Transverse colon (tissue), 4 donors: Measurements from ENCODE around the gene ITPR2. TPM values are rescaled to one million over a fixed set of nuclear protein-coding genes. Genes with fewer than 3 reads are reported as not detected.

Experiments
- DNase-seq: peaks from one replicate; pipeline ENCODE4 v3.0.0-alpha.2; 2019
- H3K27ac ChIP-seq, 4 donors: fragments of 200-600 bp; sonication (generic); 2 replicates each; pipeline ENCODE4 v1.5.1; 2016 to 2018; ENCODE audit warnings: inconsistent platforms in 4 of 4
- H3K27me3 ChIP-seq: fragments of 200-600 bp; sonication (generic); 2 replicates; pipeline ENCODE4 v1.5.1; 2017; ENCODE audit warnings: inconsistent platforms
- H3K36me3 ChIP-seq, 4 donors: fragments of 200-600 bp; sonication (generic); 2 replicates each; pipeline ENCODE4 v1.5.1; 2017 to 2019; ENCODE audit warnings: inconsistent platforms in 4 of 4
- H3K4me1 ChIP-seq, 4 donors: fragments of 200-600 bp; sonication (generic); 2 replicates each; pipeline ENCODE4 v1.5.1; 2017 to 2020; ENCODE audit warnings: inconsistent platforms in 4 of 4
- H3K4me3 ChIP-seq, 4 donors: fragments of 200-600 bp; sonication (generic); 1 replicate in 1 of 4; 2 replicates in 3 of 4; pipeline versions ENCODE4 v1.5.1 to v1.6.1; 2017 to 2019; ENCODE audit warnings: inconsistent platforms in 4 of 4
- H3K9me3 ChIP-seq, 2 donors: fragments of 200-600 bp; sonication (generic); 2 replicates each; pipeline ENCODE4 v1.5.1; 2017 to 2019; ENCODE audit warnings: inconsistent platforms in 2 of 2
- EP300 ChIP-seq: sonication (generic); formaldehyde crosslinking; IDR thresholded peaks from one replicate; pipeline ENCODE4 v1.6.1; 2017; ENCODE audit warnings: antibody characterized with exemption, low read depth
- POLR2A ChIP-seq: fragments of 450-650 bp; IDR thresholded peaks from one replicate; pipeline ENCODE4 v1.6.1; 2016; ENCODE audit warnings: antibody characterized with exemption, mild to moderate bottlenecking, moderate library complexity
- POLR2AphosphoS5 ChIP-seq, 3 donors: sonication (generic); formaldehyde crosslinking; IDR thresholded peaks; one replicate each; pipeline ENCODE4 v1.6.1; 2016; ENCODE audit warnings: antibody characterized with exemption in 3 of 3
- WGBS, 2 donors: methylation state at CpG; one replicate each; pipeline ENCODE4 v1.1.5; 2018; ENCODE audit warnings: low coverage in 1 of 2; 5-methylcytosine and 5-hydroxymethylcytosine counted together
- in situ Hi-C, 4 donors: fragments of 200-750 bp; cut with MboI; loops; one replicate each; pipeline versions ENCODE4 v1.15.0 to v1.15.1; 2017; ENCODE audit warnings: low sequenced_read_pairs in 3 of 4, low pct_ligation_motif_present in 1 of 4, low pct_unique_long_range_greater_than_20kb in 1 of 4
- intact Hi-C: fragments of 100-400 bp; cut with DNase I; formaldehyde crosslinking; loops from one replicate; pipeline ENCODE4 v1.15.1; 2023; ENCODE audit warnings: low total_unique reads
- total RNA-seq, 4 donors: library from RNA; depleted of rRNA; stranded (reverse); fragments of >200 nt; gene quantifications; one replicate each; pipeline ENCODE4 v1.1.0, GENCODE V29; 2016
- TF ChIP-seq, protein P1 (sequence below), 5 experiments: fragments of 200-600 bp in 3 of 5; fragments of 450-650 bp in 2 of 5; sonication (generic) in 3 of 5; IDR thresholded peaks; 1 replicate in 2 of 5; 2 replicates in 3 of 5; pipeline ENCODE4 v1.5.1; 2016 to 2017; ENCODE audit warnings: antibody characterized with exemption in 5 of 5, inconsistent platforms in 3 of 5, mild to moderate bottlenecking in 2 of 5, moderate library complexity in 1 of 5

ITPR2 gene
- total RNA-seq, 4 donors from 2014 or later: 29.8 to 60.5 (median 41.2) TPM

DNA sequence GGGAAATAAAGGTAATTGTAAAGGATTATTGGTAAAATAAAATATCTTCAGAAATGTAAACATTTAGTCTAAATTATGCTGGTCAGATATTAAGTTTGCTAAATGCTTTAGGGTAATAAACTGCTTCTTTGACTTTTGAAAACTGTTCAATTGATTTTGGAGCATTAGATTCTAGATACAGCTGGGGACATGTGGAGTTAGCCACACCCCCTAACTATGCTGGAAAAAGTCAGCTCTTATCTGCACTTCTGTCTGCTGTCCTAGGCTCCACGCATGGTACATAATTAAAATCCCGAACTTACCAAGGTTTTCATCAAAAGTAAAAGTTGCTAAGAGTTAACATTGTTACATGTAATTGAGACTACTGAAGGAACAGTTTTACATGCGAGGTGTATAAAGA lies 78.8 kb downstream of the ITPR2 start:
- H3K36me3 ChIP-seq: no peaks in the 10 kb centered on the region
- H3K9me3 ChIP-seq: peaks cover 0 to 10% of the 10 kb centered on the region in 2 donors
- peaks cover 0 to 19% (median 4%) of the 10 kb centered on the region in 4 donors for H3K4me1 ChIP-seq
- TF ChIP-seq POLR2A (no peak), EP300 (no peak), POLR2AphosphoS5 (IDR thresholded peaks at IDR 0.05) (no peak)
- TF ChIP-seq, protein P1, sequence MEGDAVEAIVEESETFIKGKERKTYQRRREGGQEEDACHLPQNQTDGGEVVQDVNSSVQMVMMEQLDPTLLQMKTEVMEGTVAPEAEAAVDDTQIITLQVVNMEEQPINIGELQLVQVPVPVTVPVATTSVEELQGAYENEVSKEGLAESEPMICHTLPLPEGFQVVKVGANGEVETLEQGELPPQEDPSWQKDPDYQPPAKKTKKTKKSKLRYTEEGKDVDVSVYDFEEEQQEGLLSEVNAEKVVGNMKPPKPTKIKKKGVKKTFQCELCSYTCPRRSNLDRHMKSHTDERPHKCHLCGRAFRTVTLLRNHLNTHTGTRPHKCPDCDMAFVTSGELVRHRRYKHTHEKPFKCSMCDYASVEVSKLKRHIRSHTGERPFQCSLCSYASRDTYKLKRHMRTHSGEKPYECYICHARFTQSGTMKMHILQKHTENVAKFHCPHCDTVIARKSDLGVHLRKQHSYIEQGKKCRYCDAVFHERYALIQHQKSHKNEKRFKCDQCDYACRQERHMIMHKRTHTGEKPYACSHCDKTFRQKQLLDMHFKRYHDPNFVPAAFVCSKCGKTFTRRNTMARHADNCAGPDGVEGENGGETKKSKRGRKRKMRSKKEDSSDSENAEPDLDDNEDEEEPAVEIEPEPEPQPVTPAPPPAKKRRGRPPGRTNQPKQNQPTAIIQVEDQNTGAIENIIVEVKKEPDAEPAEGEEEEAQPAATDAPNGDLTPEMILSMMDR (IDR thresholded peaks at IDR 0.05): no peak
- no peak overlapping the region for H3K27ac ChIP-seq
- intact Hi-C loops (no loop called here), in situ Hi-C loops (no loop called here)
- no peaks in the 10 kb centered on the region for H3K27me3 ChIP-seq
- no peak for DNase-seq
- H3K4me3 ChIP-seq: no peak overlapping the region
- 95 to 100% methylated on average over 1 to 3 of the region's 3 CpGs for WGBS, 2 donors

DNA sequence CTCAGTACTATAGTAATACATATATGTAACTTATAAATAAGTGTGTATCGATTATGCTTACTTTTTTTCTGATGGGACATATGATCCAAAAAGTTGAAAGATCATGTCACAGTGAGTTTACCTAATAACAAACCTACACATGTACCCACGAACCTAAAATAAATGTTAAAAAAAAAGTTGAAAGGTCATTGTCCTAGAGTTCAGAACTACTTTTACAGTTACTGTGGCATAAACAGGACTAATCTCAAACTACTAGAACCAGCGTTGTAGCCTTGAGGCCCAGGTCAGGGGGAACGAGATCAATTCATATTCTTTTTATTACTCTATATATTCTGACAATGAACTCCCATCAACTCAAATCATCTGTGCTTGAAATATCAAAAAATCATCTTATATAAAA lies 81.8 kb downstream of the ITPR2 start:
- intact Hi-C loops: no loop called here
- Histone ChIP-seq H3K9me3 (peaks cover 0 to 10% of the 10 kb centered on the region in 2 donors), H3K27ac (no peak overlapping the region), H3K36me3 (no peaks in the 10 kb centered on the region), H3K4me3 (no peak overlapping the region), H3K27me3 (no peaks in the 10 kb centered on the region), H3K4me1 (peaks cover 0 to 25% (median 11%) of the 10 kb centered on the region in 4 donors)
- DNase-seq: no peak
- 84 to 98% methylated on average over 4 of the region's 4 CpGs for WGBS, 2 donors
- TF ChIP-seq EP300: no peak
- TF ChIP-seq, protein P1 (IDR thresholded peaks at IDR 0.05): no peak
- no peak for TF ChIP-seq POLR2AphosphoS5 (IDR thresholded peaks at IDR 0.05)
- no peak for TF ChIP-seq POLR2A
- in situ Hi-C loops: no loop called here

DNA sequence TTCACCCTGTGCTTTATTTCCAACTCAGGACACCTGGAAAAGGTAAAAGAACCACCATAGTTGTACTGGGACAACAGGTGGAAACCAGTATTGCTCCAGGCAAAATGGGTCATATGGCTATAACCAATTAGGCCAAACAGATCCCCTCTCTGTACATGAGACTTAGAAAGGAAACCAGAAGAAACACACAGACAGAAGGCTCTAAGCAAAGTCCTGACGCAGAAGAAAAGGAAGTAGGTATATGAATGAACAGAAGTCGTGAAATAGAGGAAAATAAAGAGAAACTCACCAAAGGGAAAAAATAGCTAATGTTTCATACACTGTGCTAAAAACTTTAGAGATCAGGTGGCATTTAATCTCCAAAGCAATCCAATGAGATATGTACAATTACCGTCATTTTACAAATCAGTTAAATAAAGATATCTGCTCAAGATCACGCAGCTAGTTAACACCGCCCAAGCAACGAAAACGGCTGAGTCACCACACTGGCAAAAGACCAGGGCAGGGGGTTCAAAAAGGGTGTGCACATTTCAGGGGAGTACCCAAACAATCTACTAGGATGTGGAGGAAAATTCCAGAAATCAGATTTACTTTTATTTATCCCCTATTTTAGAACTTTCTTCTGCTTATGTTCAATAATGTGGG lies 82.3 kb downstream of the ITPR2 start:
- Histone ChIP-seq H3K4me1 (peaks cover 0 to 25% (median 11%) of the 10 kb centered on the region in 4 donors), H3K27me3 (no peaks in the 10 kb centered on the region), H3K27ac (no peak overlapping the region), H3K9me3 (peaks cover 0 to 9% of the 10 kb centered on the region in 2 donors), H3K36me3 (no peaks in the 10 kb centered on the region), H3K4me3 (no peak overlapping the region)
- no peak for DNase-seq
- in situ Hi-C loops (no loop called here), intact Hi-C loops (no loop called here)
- WGBS, 2 donors: 82 to 86% methylated on average over 6 to 7 of the region's 7 CpGs
- TF ChIP-seq POLR2AphosphoS5 (IDR thresholded peaks at IDR 0.05) (no peak), POLR2A (no peak), EP300 (no peak)
- TF ChIP-seq, protein P1 (IDR thresholded peaks at IDR 0.05): no peak

DNA sequence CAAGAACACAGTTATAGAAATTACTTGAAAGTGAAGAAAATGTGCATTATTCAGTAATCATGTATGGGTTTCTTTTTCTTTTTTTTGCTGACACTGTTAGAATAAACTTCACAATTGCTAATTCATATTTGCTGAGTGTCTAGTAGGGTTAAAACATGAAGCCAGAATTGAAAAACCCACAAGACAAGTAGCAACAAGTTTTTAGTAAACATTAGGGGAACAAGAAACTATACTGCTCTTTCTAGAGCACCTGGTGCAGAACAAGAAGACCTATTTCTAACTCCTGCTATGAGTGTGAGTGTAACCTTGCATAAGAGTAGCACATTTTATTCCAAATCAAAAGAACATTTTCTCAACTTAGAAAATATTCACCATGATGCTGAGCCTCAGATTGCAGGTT lies 83.2 kb downstream of the ITPR2 start:
- no peaks in the 10 kb centered on the region for H3K27me3 ChIP-seq
- intact Hi-C loops (no loop called here), in situ Hi-C loops (no loop called here)
- TF ChIP-seq POLR2A (no peak), POLR2AphosphoS5 (IDR thresholded peaks at IDR 0.05) (no peak), EP300 (no peak)
- TF ChIP-seq, protein P1 (IDR thresholded peaks at IDR 0.05): no peak
- peaks cover 0 to 28% (median 11%) of the 10 kb centered on the region in 4 donors for H3K4me1 ChIP-seq
- no peaks in the 10 kb centered on the region for H3K36me3 ChIP-seq
- peaks cover 0 to under 1% of the 10 kb centered on the region in 2 donors for H3K9me3 ChIP-seq
- no peak for DNase-seq
- no peak overlapping the region for H3K4me3 ChIP-seq
- H3K27ac ChIP-seq: no peak overlapping the region
